IMR-90 (cell line): ENCODE data around the gene HAP1. TPM values are rescaled to one million over a fixed set of nuclear protein-coding genes. Genes with fewer than 3 reads are reported as not detected.

Source experiments
- ATAC-seq: fragments of 200-7000 bp; cut with Tn5 transposase; 2 replicates; pipeline ENCODE4 v1.9.1; 2020; ENCODE audit warnings: low read depth, mild to moderate bottlenecking, moderate library complexity
- BruUV-seq: library from RNA; stranded (reverse); fragments of 400-500 nt; replicated peaks from 2 replicates; lab custom pipeline; 2021; lab: Mats Ljungman, UMichigan
- CTCF ChIA-PET: fragments of 300-600 bp; formaldehyde crosslinking; extraction: SDS; loops from one replicate; lab custom pipeline; 2021; ENCODE audit warnings: antibody characterized with exemption; lab: Yijun Ruan, JAX
- POLR2A ChIA-PET: fragments of 300-600 bp; sonication (Branson Sonifier 250); formaldehyde crosslinking; loops from one replicate; lab custom pipeline; 2022; ENCODE audit warnings: antibody characterized with exemption; ENCODE audit not compliant: unreplicated experiment; lab: Charles Lee
- DNase-seq: peaks from one replicate; pipeline ENCODE4 v3.0.0; 2013
- H2AFZ ChIP-seq: replicated peaks from 2 replicates; pipeline ENCODE3; 2013; ENCODE audit warnings: low read length, mild to moderate bottlenecking; ENCODE audit not compliant: poor library complexity
- H2AK5ac ChIP-seq: 2 replicates; pipeline ENCODE4 v1.6.1; 2013; ENCODE audit warnings: low read depth, low read length, inconsistent platforms
- H2AK9ac ChIP-seq: replicated peaks from 2 replicates; pipeline ENCODE3; 2013; ENCODE audit warnings: mild to moderate bottlenecking, low read depth, low read length, moderate library complexity; ENCODE audit not compliant: poor library complexity
- H2BK120ac ChIP-seq: 2 replicates; pipeline ENCODE4 v1.6.1; 2013; ENCODE audit warnings: low read depth, low read length, inconsistent platforms
- H2BK15ac ChIP-seq: 3 replicates; pipeline ENCODE4 v1.6.1; 2013; ENCODE audit warnings: low read depth, low read length, inconsistent platforms
- H2BK20ac ChIP-seq: 2 replicates; pipeline ENCODE4 v1.6.1; 2013; ENCODE audit warnings: low read depth, mild to moderate bottlenecking, inconsistent platforms, low read length, moderate library complexity
- H2BK5ac ChIP-seq: 2 replicates; pipeline ENCODE4 v1.6.1; 2013; ENCODE audit warnings: mild to moderate bottlenecking, low read depth, low read length, inconsistent platforms; ENCODE audit not compliant: poor library complexity, severe bottlenecking
- H3K14ac ChIP-seq: replicated peaks from 2 replicates; pipeline ENCODE4 v1.6.1; 2013; ENCODE audit warnings: low read depth, low read length, inconsistent platforms
- H3K18ac ChIP-seq: 2 replicates; pipeline ENCODE4 v1.6.1; 2013; ENCODE audit warnings: low read depth, low read length, control low read depth
- H3K23ac ChIP-seq: 2 replicates; pipeline ENCODE4 v1.6.1; 2013; ENCODE audit warnings: low read depth, low read length, inconsistent platforms
- H3K27ac ChIP-seq: 2 replicates; pipeline ENCODE4 v1.5.1; 2013; ENCODE audit warnings: mild to moderate bottlenecking, control low read depth, low read length; ENCODE audit not compliant: insufficient read depth
- H3K27me3 ChIP-seq: 2 replicates; pipeline ENCODE4 v1.6.1; 2013; ENCODE audit warnings: low read length; ENCODE audit not compliant: control insufficient read depth, insufficient read depth
- H3K36me3 ChIP-seq: 2 replicates; pipeline ENCODE4 v1.6.1; 2013; ENCODE audit warnings: low read length, mixed read lengths; ENCODE audit not compliant: control insufficient read depth, insufficient read depth
- H3K4ac ChIP-seq: 2 replicates; pipeline ENCODE4 v1.6.1; 2013; ENCODE audit warnings: low read depth, low read length, inconsistent platforms
- H3K4me1 ChIP-seq: 2 replicates; pipeline ENCODE4 v1.6.1; 2013; ENCODE audit warnings: low read length, mixed read lengths; ENCODE audit not compliant: control insufficient read depth, insufficient read depth
- H3K4me2 ChIP-seq: 2 replicates; pipeline ENCODE4 v1.6.1; 2013; ENCODE audit warnings: low read depth, mild to moderate bottlenecking, control low read depth, low read length, moderate library complexity
- H3K4me3 ChIP-seq: 2 replicates; pipeline ENCODE4 v1.5.1; 2013; ENCODE audit warnings: low read depth, mild to moderate bottlenecking, control low read depth, low read length, moderate library complexity; ENCODE audit not compliant: insufficient read depth
- H3K56ac ChIP-seq: 2 replicates; pipeline ENCODE4 v1.6.1; 2013; ENCODE audit warnings: low read length, inconsistent platforms; ENCODE audit not compliant: insufficient read depth; ENCODE audit errors: extremely low read depth
- H3K79me1 ChIP-seq, 2 experiments: 2 replicates each; pipeline ENCODE4 v1.6.1; 2013; ENCODE audit warnings: low read length in 2 of 2, inconsistent platforms in 1 of 2, low read depth in 1 of 2
- H3K9ac ChIP-seq: 2 replicates; pipeline ENCODE4 v1.6.1; 2013; ENCODE audit warnings: low read depth, low read length, control low read depth
- H3K9me1 ChIP-seq: 2 replicates; pipeline ENCODE4 v1.6.1; 2013; ENCODE audit warnings: low read length, inconsistent platforms; ENCODE audit not compliant: insufficient read depth
- H3K9me3 ChIP-seq: 2 replicates; pipeline ENCODE4 v1.6.1; 2013; ENCODE audit warnings: low read length; ENCODE audit not compliant: control insufficient read depth, insufficient read depth
- H4K20me1 ChIP-seq: 2 replicates; pipeline ENCODE4 v1.6.1; 2013; ENCODE audit warnings: low read length, inconsistent platforms; ENCODE audit not compliant: insufficient read depth
- H4K5ac ChIP-seq: 2 replicates; pipeline ENCODE4 v1.6.1; 2013; ENCODE audit warnings: mild to moderate bottlenecking, low read depth, low read length, control low read depth
- H4K8ac ChIP-seq, 2 experiments: 2 replicates each; pipeline ENCODE4 v1.6.1; 2013; ENCODE audit warnings: low read depth in 2 of 2, low read length in 2 of 2, control low read depth in 1 of 2, inconsistent platforms in 1 of 2
- H4K91ac ChIP-seq: 2 replicates; pipeline ENCODE4 v1.6.1; 2013; ENCODE audit warnings: low read depth, low read length, inconsistent platforms; ENCODE audit not compliant: insufficient read depth
- BHLHE40 ChIP-seq: fragments of 150-350 bp; IDR thresholded peaks from 2 replicates; pipeline ENCODE4 v1.6.1; 2016; ENCODE audit warnings: mild to moderate bottlenecking, low read depth, low read length
- POLR2A ChIP-seq: IDR thresholded peaks from 2 replicates; pipeline ENCODE4 v1.6.1; 2012; ENCODE audit warnings: mild to moderate bottlenecking, low read depth, low read length
- WGBS, 2 experiments: methylation state at CpG; one replicate each; pipeline versions ENCODE4 v1.1.5 to v1.1.7; 2013; ENCODE audit warnings: missing lambda C conversion rate in 2 of 2; ENCODE audit not compliant: insufficient read length in 1 of 2; ENCODE audit errors: extremely low coverage in 2 of 2; 5-methylcytosine and 5-hydroxymethylcytosine counted together
- dilution Hi-C: fragments of 300-500 bp; cut with HindIII; formaldehyde crosslinking; loops from one replicate; pipeline ENCODE4 v1.14.3; 2018; ENCODE audit warnings: low sequenced_read_pairs; ENCODE audit not compliant: unreplicated experiment
- in situ Hi-C: fragments of 300-500 bp; cut with MboI; formaldehyde crosslinking; loops from 3 replicates; pipeline ENCODE4 v1.14.3; 2019; ENCODE audit warnings: low sequenced_read_pairs, inconsistent platforms, mixed read lengths
- intact Hi-C: fragments of 100-400 bp; cut with micrococcal nuclease; formaldehyde crosslinking; loops from 2 replicates; pipeline ENCODE4 v1.10.0; 2022
- polyA plus RNA-seq, 3 experiments: library from polyadenylated mRNA; depleted of rRNA; stranded (reverse); fragments of >200 nt; gene quantifications; 2 replicates each; pipeline ENCODE4 v1.2.3, GENCODE V29; 2012; ENCODE audit warnings: low replicate concordance in 1 of 3
- total RNA-seq: library from RNA; depleted of rRNA; stranded (reverse); fragments of >200 nt; gene quantifications from 2 replicates; pipeline ENCODE4 v1.2.3, GENCODE V29; 2012

The HAP1 gene
- total and polyA plus RNA-seq, 2 of the 4 experiments (the other 2 are of a cell fraction): under 0.01 to 0.09 TPM

- H3K23ac ChIP-seq: no peak overlapping the region
Measured at GRCh38 chr17:41684035-41684434, 50.4 kb downstream of the HAP1 start.

More at GRCh38 chr17:41684035-41684434, 50.4 kb downstream of the HAP1 start:
- no peak overlapping the region for H3K9ac ChIP-seq
- no peaks in the 10 kb centered on the region for H3K36me3 ChIP-seq
- no peak overlapping the region for H4K5ac ChIP-seq
- H3K27ac ChIP-seq: no peak overlapping the region
- no peaks in the 10 kb centered on the region for H3K9me3 ChIP-seq
- intact Hi-C loops: no loop called here
- H2BK15ac ChIP-seq: no peak overlapping the region
- no peaks in the 10 kb centered on the region for H3K9me1 ChIP-seq
- DNase-seq: no peak
- in situ Hi-C loops: no loop called here
- WGBS, 2 experiments: no CpG with 5 or more reads among the region's 4 CpGs
- no TSS peak for BruUV-seq
- ATAC-seq: no peak
- no peak overlapping the region for H2BK5ac ChIP-seq
- H3K56ac ChIP-seq: no peak overlapping the region
- no peak overlapping the region for H2AK9ac ChIP-seq
- dilution Hi-C loops: no loop called here
- no peak overlapping the region for H3K4ac ChIP-seq
- no peak overlapping the region for H2BK20ac ChIP-seq
- no peak overlapping the region for H3K18ac ChIP-seq
- no peak overlapping the region for H3K4me2 ChIP-seq
- H3K4me3 ChIP-seq: no peak overlapping the region
- no peak overlapping the region for H2AFZ ChIP-seq
- no peak overlapping the region for H3K14ac ChIP-seq
- 0 out of 2 replicates have a peak, but pooled peaks cover 2% of the 10 kb centered on the region for H3K4me1 ChIP-seq
- ChIA-PET CTCF (no interaction called here), POLR2A (no interaction called here)
- peaks cover 7% of the 10 kb centered on the region for H3K27me3 ChIP-seq
- H4K91ac ChIP-seq: no peak overlapping the region
- peaks cover 3% of the 10 kb centered on the region for H4K20me1 ChIP-seq
- H4K8ac ChIP-seq: no peak overlapping the region
- TF ChIP-seq POLR2A (no peak), BHLHE40 (no peak)
- H2AK5ac ChIP-seq: no peak overlapping the region
- H3K79me1 ChIP-seq: peaks cover 2 to 6% of the 10 kb centered on the region in 2 experiments; a peak in 2 of 4 replicates
- no peak overlapping the region for H2BK120ac ChIP-seq
